RWPE1 (cell line): Measurements from ENCODE around the gene LRMDA.

ENCODE experiments used
- CTCF ChIA-PET: fragments of 350-600 bp; sonication (Branson Sonifier 250); formaldehyde crosslinking; extraction: SDS; loops from one replicate; lab custom pipeline; 2021; lab: Yijun Ruan, JAX
- POLR2A ChIA-PET: fragments of 400-600 bp; formaldehyde crosslinking; extraction: SDS; loops from one replicate; lab custom pipeline; 2020; ENCODE audit warnings: antibody characterized with exemption; ENCODE audit not compliant: low non-redundant PET; lab: Yijun Ruan, JAX
- DNase-seq: peaks from one replicate; pipeline ENCODE4 v3.0.0; 2012; ENCODE audit warnings: low spot score
- H3K27ac ChIP-seq: fragments of 450-650 bp; 2 replicates; pipeline ENCODE4 v1.5.1; 2017
- CTCF ChIP-seq: fragments of 450-650 bp; conservative IDR thresholded peaks from 2 replicates; pipeline ENCODE4 v1.5.1; 2017; ENCODE audit warnings: low read depth, mild to moderate bottlenecking

LRMDA gene

GRCh38 chr10:75696536-75696935 lies 265.1 kb downstream of the LRMDA start:
- POLR2A ChIA-PET, result no interaction called here
- DNase-seq, result no peak
- CTCF ChIA-PET, result no interaction called here

GRCh38 chr10:75703191-75703854 lies 271.9 kb downstream of the LRMDA start:
- H3K27ac ChIP-seq, result no peak overlapping the region
- ChIA-PET CTCF (no interaction called here), POLR2A (no interaction called here)
- DNase-seq, result no peak
- no peak for TF ChIP-seq CTCF

More at GRCh38 chr10:75696536-75696935, 265.1 kb downstream of the LRMDA start:
- H3K27ac ChIP-seq, result no peak overlapping the region
- TF ChIP-seq CTCF, result no peak

GRCh38 chr10:75705426-75705825 lies 274.0 kb downstream of the LRMDA start:
- no peak overlapping the region for H3K27ac ChIP-seq
- TF ChIP-seq CTCF, result no peak
- POLR2A ChIA-PET, result no interaction called here
- DNase-seq, result no peak
- CTCF ChIA-PET, result interaction anchor here (0.6 to 0.7 kb wide), 2 partner anchors 331 to 541 kb away, joined by 3 read pairs; no protein-coding TSS in a partner anchor

- no peak for DNase-seq
- CTCF ChIA-PET, result no interaction called here
- no peak overlapping the region for H3K27ac ChIP-seq
- no peak for TF ChIP-seq CTCF
- POLR2A ChIA-PET, result no interaction called here
Observed at GRCh38 chr10:75707080-75707840, 275.8 kb downstream of the LRMDA start.

GRCh38 chr10:75708060-75708459 lies 276.6 kb downstream of the LRMDA start:
- no peak for TF ChIP-seq CTCF
- no peak overlapping the region for H3K27ac ChIP-seq
- ChIA-PET CTCF (interaction anchor here (1.1 kb wide), 1 partner anchor 58 kb away, joined by 5 read pairs; no protein-coding TSS in a partner anchor), POLR2A (no interaction called here)
- no peak for DNase-seq

GRCh38 chr10:75709245-75709644 lies 277.8 kb downstream of the LRMDA start:
- no peak overlapping the region for H3K27ac ChIP-seq
- no peak for TF ChIP-seq CTCF
- no peak for DNase-seq
- ChIA-PET POLR2A (no interaction called here), CTCF (no interaction called here)
